ENCODE results near the gene PABPN1.

DNA sequence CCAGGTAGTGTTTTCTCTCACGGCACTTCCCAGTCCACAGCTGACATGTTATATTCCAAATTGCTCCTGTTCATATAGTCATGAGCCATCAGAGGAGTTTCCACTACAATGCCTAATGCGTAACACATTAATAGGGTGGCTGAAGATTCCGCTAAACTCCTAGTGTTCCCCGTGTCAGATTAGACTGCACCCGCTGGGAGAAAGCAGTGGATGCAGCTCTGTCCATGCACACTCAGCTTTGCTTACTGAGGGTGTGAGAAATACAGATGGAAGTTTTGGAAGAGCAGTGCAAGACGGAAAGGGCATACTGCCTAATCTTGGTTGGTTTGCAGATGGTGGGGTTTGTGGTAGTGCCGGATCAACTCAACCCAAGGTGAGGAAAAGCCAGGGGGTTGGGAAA is 24.2 kb upstream of the PABPN1 start:
- TF ChIP-seq, protein P1, sequence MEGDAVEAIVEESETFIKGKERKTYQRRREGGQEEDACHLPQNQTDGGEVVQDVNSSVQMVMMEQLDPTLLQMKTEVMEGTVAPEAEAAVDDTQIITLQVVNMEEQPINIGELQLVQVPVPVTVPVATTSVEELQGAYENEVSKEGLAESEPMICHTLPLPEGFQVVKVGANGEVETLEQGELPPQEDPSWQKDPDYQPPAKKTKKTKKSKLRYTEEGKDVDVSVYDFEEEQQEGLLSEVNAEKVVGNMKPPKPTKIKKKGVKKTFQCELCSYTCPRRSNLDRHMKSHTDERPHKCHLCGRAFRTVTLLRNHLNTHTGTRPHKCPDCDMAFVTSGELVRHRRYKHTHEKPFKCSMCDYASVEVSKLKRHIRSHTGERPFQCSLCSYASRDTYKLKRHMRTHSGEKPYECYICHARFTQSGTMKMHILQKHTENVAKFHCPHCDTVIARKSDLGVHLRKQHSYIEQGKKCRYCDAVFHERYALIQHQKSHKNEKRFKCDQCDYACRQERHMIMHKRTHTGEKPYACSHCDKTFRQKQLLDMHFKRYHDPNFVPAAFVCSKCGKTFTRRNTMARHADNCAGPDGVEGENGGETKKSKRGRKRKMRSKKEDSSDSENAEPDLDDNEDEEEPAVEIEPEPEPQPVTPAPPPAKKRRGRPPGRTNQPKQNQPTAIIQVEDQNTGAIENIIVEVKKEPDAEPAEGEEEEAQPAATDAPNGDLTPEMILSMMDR (IDR thresholded peaks at IDR 0.05; ENCODE audit: insufficient read depth, low read depth, low read length), result no peak
- no peak for TF ChIP-seq EZH2 (IDR thresholded peaks at IDR 0.05; ENCODE audit: insufficient read depth, low read length)
